Measurements from ENCODE around the gene PDIA6. TPM values are rescaled to one million over a fixed set of nuclear protein-coding genes. Genes with fewer than 3 reads are reported as not detected.

Gene PDIA6
- total and polyA plus RNA-seq, 10 of the 15 experiments (the other 5 are each of a cell fraction or from before 2014, with no cell fraction given): 148 to 526 (median 209) TPM

- TF ChIP-seq, protein P1, sequence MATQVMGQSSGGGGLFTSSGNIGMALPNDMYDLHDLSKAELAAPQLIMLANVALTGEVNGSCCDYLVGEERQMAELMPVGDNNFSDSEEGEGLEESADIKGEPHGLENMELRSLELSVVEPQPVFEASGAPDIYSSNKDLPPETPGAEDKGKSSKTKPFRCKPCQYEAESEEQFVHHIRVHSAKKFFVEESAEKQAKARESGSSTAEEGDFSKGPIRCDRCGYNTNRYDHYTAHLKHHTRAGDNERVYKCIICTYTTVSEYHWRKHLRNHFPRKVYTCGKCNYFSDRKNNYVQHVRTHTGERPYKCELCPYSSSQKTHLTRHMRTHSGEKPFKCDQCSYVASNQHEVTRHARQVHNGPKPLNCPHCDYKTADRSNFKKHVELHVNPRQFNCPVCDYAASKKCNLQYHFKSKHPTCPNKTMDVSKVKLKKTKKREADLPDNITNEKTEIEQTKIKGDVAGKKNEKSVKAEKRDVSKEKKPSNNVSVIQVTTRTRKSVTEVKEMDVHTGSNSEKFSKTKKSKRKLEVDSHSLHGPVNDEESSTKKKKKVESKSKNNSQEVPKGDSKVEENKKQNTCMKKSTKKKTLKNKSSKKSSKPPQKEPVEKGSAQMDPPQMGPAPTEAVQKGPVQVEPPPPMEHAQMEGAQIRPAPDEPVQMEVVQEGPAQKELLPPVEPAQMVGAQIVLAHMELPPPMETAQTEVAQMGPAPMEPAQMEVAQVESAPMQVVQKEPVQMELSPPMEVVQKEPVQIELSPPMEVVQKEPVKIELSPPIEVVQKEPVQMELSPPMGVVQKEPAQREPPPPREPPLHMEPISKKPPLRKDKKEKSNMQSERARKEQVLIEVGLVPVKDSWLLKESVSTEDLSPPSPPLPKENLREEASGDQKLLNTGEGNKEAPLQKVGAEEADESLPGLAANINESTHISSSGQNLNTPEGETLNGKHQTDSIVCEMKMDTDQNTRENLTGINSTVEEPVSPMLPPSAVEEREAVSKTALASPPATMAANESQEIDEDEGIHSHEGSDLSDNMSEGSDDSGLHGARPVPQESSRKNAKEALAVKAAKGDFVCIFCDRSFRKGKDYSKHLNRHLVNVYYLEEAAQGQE (IDR thresholded peaks at IDR 0.05; ENCODE audit: low read depth, low read length): no peak
- TF ChIP-seq, protein P2, sequence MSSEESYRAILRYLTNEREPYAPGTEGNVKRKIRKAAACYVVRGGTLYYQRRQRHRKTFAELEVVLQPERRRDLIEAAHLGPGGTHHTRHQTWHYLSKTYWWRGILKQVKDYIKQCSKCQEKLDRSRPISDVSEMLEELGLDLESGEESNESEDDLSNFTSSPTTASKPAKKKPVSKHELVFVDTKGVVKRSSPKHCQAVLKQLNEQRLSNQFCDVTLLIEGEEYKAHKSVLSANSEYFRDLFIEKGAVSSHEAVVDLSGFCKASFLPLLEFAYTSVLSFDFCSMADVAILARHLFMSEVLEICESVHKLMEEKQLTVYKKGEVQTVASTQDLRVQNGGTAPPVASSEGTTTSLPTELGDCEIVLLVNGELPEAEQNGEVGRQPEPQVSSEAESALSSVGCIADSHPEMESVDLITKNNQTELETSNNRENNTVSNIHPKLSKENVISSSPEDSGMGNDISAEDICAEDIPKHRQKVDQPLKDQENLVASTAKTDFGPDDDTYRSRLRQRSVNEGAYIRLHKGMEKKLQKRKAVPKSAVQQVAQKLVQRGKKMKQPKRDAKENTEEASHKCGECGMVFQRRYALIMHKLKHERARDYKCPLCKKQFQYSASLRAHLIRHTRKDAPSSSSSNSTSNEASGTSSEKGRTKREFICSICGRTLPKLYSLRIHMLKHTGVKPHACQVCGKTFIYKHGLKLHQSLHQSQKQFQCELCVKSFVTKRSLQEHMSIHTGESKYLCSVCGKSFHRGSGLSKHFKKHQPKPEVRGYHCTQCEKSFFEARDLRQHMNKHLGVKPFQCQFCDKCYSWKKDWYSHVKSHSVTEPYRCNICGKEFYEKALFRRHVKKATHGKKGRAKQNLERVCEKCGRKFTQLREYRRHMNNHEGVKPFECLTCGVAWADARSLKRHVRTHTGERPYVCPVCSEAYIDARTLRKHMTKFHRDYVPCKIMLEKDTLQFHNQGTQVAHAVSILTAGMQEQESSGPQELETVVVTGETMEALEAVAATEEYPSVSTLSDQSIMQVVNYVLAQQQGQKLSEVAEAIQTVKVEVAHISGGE (CRISPR knock-in tag; IDR thresholded peaks at IDR 0.05): no peak
- TF ChIP-seq PAX8 (IDR thresholded peaks at IDR 0.05) (no peak), ZSCAN29 (IDR thresholded peaks at IDR 0.05) (no peak), RAD21 (IDR thresholded peaks at IDR 0.05; ENCODE audit: insufficient read depth, low read depth, low read length) (no peak), MEF2B (IDR thresholded peaks at IDR 0.05; ENCODE audit: partially characterized antibody, poor library complexity, severe bottlenecking) (peak; percentile 24), BHLHE40 (IDR thresholded peaks at IDR 0.05; ENCODE audit: borderline replicate concordance in 1 of 2, low read depth in 2 of 2, low read length in 1 of 2) (no peak), HCFC1 (IDR thresholded peaks at IDR 0.05; ENCODE audit: low read length) (no peak), TCF3 (IDR thresholded peaks at IDR 0.05; ENCODE audit: borderline replicate concordance, insufficient read depth, low read depth, low read length) (no peak), EZH2 (IDR thresholded peaks at IDR 0.05; ENCODE audit: borderline replicate concordance, control insufficient read depth, low read depth, low read length) (no peak), YY1 (IDR thresholded peaks at IDR 0.05; ENCODE audit: low read depth, low read length) (no peak), POLR2A (IDR thresholded peaks at IDR 0.05; ENCODE audit: low read depth, low read length) (no peak), BMI1 (IDR thresholded peaks at IDR 0.05; ENCODE audit: borderline replicate concordance) (no peak), ASH2L (IDR thresholded peaks at IDR 0.05; ENCODE audit: borderline replicate concordance, low read depth) (no peak), NBN (IDR thresholded peaks at IDR 0.05) (0 out of 2 replicates have a peak, but pooled peaks have one; percentile 28), HDGF (IDR thresholded peaks at IDR 0.05) (no peak)
- TF ChIP-seq, protein P3, sequence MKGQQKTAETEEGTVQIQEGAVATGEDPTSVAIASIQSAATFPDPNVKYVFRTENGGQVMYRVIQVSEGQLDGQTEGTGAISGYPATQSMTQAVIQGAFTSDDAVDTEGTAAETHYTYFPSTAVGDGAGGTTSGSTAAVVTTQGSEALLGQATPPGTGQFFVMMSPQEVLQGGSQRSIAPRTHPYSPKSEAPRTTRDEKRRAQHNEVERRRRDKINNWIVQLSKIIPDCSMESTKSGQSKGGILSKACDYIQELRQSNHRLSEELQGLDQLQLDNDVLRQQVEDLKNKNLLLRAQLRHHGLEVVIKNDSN (IDR thresholded peaks at IDR 0.05; ENCODE audit: borderline replicate concordance, extremely low read length, insufficient read depth, low read depth, low read length): no peak
- TF ChIP-seq, protein P4, sequence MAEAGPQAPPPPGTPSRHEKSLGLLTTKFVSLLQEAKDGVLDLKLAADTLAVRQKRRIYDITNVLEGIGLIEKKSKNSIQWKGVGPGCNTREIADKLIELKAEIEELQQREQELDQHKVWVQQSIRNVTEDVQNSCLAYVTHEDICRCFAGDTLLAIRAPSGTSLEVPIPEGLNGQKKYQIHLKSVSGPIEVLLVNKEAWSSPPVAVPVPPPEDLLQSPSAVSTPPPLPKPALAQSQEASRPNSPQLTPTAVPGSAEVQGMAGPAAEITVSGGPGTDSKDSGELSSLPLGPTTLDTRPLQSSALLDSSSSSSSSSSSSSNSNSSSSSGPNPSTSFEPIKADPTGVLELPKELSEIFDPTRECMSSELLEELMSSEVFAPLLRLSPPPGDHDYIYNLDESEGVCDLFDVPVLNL (IDR thresholded peaks at IDR 0.05; ENCODE audit: low read depth, low read length): no peak
Measured at GRCh38 chr2:10810202-10811161, 2.1 kb downstream of the PDIA6 start (continued).

Measured in GM12878 (cell line).